ENCODE measurements around the gene ST6GALNAC1.
"Not testable (repeated sequence)": the region's sequence is repeated elsewhere in the genome, so short reads cannot be mapped to it uniquely, and the experiment has no call there.

- not testable (repeated sequence) for TF ChIP-seq EZH2 (IDR thresholded peaks at IDR 0.05; ENCODE audit: borderline replicate concordance, low read length); CTCF (IDR thresholded peaks at IDR 0.05; ENCODE audit: low read length)
Observed at GRCh38 chr17:76606685-76607084, 36.9 kb downstream of the ST6GALNAC1 start.

Data from OCI-LY1 (cell line).